ENCODE results near the gene TOLLIP. TPM values are rescaled to one million over a fixed set of nuclear protein-coding genes. Genes with fewer than 3 reads are reported as not detected.

The TOLLIP gene
- total RNA-seq, 1 donor from 2014 or later, result 58.4 TPM

GRCh38 chr11:1302041-1302460 lies 7.4 kb downstream of the TOLLIP start:
- no peaks in the 10 kb centered on the region for H3K27me3 Mint-ChIP-seq (ENCODE audit: low read depth)
- TF ChIP-seq, protein P1, sequence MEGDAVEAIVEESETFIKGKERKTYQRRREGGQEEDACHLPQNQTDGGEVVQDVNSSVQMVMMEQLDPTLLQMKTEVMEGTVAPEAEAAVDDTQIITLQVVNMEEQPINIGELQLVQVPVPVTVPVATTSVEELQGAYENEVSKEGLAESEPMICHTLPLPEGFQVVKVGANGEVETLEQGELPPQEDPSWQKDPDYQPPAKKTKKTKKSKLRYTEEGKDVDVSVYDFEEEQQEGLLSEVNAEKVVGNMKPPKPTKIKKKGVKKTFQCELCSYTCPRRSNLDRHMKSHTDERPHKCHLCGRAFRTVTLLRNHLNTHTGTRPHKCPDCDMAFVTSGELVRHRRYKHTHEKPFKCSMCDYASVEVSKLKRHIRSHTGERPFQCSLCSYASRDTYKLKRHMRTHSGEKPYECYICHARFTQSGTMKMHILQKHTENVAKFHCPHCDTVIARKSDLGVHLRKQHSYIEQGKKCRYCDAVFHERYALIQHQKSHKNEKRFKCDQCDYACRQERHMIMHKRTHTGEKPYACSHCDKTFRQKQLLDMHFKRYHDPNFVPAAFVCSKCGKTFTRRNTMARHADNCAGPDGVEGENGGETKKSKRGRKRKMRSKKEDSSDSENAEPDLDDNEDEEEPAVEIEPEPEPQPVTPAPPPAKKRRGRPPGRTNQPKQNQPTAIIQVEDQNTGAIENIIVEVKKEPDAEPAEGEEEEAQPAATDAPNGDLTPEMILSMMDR (IDR thresholded peaks at IDR 0.05), result no peak
- no peak for DNase-seq (ENCODE audit: low spot score)
- H3K36me3 Mint-ChIP-seq (ENCODE audit: low read depth), result peaks cover 1% of the 10 kb centered on the region
- no peak overlapping the region for H3K27ac Mint-ChIP-seq (ENCODE audit: unreplicated experiment)
- no peak overlapping the region for H3K4me3 Mint-ChIP-seq (ENCODE audit: unreplicated experiment)
- no peaks in the 10 kb centered on the region for H3K9me3 Mint-ChIP-seq (ENCODE audit: low read depth)
- H3K4me1 Mint-ChIP-seq (ENCODE audit: low read depth), result peaks cover 61% of the 10 kb centered on the region

DNA sequence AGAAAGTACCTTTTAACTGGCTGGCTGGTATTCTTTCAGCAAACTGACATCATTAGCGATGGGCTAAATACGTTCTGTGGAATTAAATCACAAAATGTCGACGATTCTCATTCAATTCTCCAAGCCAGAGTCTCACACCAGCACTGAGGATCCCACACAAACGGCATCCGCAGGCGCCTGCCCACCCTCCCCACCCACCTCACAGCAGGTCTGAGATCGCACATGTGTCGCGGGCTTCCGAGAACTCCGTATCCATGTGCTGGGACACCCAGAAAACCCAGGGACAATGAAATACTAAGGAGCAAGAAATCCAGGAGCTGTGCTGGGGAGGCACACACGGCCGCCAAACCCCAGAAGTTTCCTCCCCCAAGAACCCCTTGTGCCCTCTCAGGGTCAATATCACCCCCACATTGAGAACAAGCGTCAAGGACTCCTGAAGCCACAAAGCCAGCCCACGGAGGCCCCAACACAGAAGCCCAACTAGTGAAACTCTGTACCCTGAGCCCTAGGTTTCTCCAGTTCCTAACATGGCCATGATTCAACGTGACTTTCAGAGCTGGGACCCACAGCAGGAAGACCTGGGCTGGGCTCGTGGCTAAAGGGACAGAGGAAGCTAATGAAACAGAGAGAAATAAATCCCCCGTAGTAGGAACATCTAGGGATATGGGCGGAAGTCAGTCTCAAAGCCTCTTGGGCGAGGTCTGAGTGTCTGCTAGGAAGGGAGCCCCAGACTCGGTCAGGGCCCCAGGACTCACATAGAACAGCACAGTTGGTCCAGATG lies 8.0 kb downstream of the TOLLIP start:
- DNase-seq (ENCODE audit: low spot score), result no peak
- Mint-ChIP-seq H3K4me1 (ENCODE audit: low read depth) (peaks cover 56% of the 10 kb centered on the region), H3K27ac (ENCODE audit: unreplicated experiment) (no peak overlapping the region), H3K36me3 (ENCODE audit: low read depth) (peaks cover 1% of the 10 kb centered on the region), H3K27me3 (ENCODE audit: low read depth) (no peaks in the 10 kb centered on the region), H3K4me3 (ENCODE audit: unreplicated experiment) (no peak overlapping the region), H3K9me3 (ENCODE audit: low read depth) (no peaks in the 10 kb centered on the region)
- TF ChIP-seq, protein P1 (IDR thresholded peaks at IDR 0.05), result no peak

DNA sequence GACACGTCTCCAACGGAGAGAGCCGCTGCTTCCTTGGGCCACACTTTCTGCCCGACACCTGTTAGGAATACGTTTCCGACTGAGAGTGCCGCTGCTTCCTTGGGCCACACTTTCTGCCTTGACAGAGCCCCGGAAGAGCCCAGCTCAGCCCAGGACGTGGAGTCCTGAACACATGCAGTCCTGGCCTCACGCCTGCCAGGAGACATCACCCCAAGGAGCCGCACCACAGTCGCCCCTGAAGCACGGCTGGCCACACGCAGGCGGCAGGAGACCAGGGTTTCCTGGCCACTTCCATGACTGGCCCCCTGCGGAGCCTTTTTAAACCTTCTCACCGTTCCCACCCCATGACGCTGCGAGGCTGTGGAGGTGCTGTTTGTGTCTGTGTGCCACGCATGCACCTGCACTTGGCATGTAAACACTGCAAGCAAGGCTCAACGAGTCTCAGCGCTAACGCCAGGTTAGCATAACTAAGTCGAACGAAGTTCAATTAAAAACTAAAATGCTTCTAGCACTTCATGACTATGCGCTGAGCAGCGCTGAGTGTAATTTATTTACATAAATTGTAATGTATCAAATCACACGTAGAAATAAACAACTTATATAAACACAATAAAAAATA lies 8.8 kb downstream of the TOLLIP start:
- no peak overlapping the region for H3K4me3 Mint-ChIP-seq (ENCODE audit: unreplicated experiment)
- DNase-seq (ENCODE audit: low spot score), result no peak
- peaks cover 56% of the 10 kb centered on the region for H3K4me1 Mint-ChIP-seq (ENCODE audit: low read depth)
- peaks cover 1% of the 10 kb centered on the region for H3K36me3 Mint-ChIP-seq (ENCODE audit: low read depth)
- no peak overlapping the region for H3K27ac Mint-ChIP-seq (ENCODE audit: unreplicated experiment)
- no peaks in the 10 kb centered on the region for H3K9me3 Mint-ChIP-seq (ENCODE audit: low read depth)
- TF ChIP-seq, protein P1 (IDR thresholded peaks at IDR 0.05), result no peak
- H3K27me3 Mint-ChIP-seq (ENCODE audit: low read depth), result no peaks in the 10 kb centered on the region

GRCh38 chr11:1300121-1300520 lies 9.3 kb downstream of the TOLLIP start:
- H3K9me3 Mint-ChIP-seq (ENCODE audit: low read depth), result no peaks in the 10 kb centered on the region
- TF ChIP-seq, protein P1 (IDR thresholded peaks at IDR 0.05), result no peak
- peaks cover 51% of the 10 kb centered on the region for H3K4me1 Mint-ChIP-seq (ENCODE audit: low read depth)
- no peak for DNase-seq (ENCODE audit: low spot score)
- H3K4me3 Mint-ChIP-seq (ENCODE audit: unreplicated experiment), result no peak overlapping the region
- peaks cover 1% of the 10 kb centered on the region for H3K36me3 Mint-ChIP-seq (ENCODE audit: low read depth)
- peak overlapping the region; percentile 79 for H3K27ac Mint-ChIP-seq (ENCODE audit: unreplicated experiment)
- H3K27me3 Mint-ChIP-seq (ENCODE audit: low read depth), result no peaks in the 10 kb centered on the region

GRCh38 chr11:1299621-1300020 lies 9.8 kb downstream of the TOLLIP start:
- DNase-seq (ENCODE audit: low spot score), result no peak
- TF ChIP-seq, protein P1 (IDR thresholded peaks at IDR 0.05), result no peak
- Mint-ChIP-seq H3K27ac (ENCODE audit: unreplicated experiment) (no peak overlapping the region), H3K4me3 (ENCODE audit: unreplicated experiment) (no peak overlapping the region), H3K9me3 (ENCODE audit: low read depth) (no peaks in the 10 kb centered on the region), H3K36me3 (ENCODE audit: low read depth) (peaks cover 3% of the 10 kb centered on the region), H3K4me1 (ENCODE audit: low read depth) (peaks cover 48% of the 10 kb centered on the region), H3K27me3 (ENCODE audit: low read depth) (no peaks in the 10 kb centered on the region)
